ENCODE measurements around the gene CLEC18C. TPM values are rescaled to one million over a fixed set of nuclear protein-coding genes. Genes with fewer than 3 reads are reported as not detected.
A peak's percentile ranks its signal among the peaks of the same experiment; 100 is the strongest.

The CLEC18C gene
- total RNA-seq, 1 experiment from 2014 or later: 0.59 TPM

DNA sequence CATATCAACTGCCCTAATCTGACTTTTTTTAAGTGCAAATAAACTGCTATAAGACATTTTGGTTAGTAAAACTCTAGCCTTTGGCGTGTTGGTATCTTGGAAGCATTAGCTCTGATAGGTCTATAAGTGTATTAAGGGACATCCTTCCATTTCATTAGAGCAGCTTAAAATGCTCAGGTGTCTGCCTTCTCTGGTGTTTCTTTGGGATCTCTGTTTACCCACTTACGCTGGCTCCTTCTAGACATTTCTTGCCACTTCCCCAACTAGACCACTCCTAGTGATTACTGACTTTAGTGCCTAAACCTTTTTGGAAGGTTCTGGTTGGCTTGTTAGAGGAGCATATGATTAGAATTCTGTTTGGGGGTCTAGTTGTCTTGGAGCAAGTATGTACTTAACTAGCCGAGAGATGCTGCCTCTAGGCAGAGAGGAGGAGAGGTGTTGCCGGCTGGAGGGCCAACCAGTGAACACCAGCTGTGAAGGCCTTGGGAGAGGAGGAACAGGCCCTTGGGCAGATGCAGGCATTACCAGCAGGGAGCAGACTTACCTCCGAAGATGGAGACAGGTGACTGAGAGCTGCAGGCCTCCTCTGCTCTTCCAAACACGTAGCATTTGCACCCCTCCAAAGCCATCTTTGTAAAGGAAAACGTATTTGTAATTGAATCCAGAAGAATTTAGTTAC is 15.2 kb upstream of the CLEC18C start:
- ChIA-PET POLR2A (no interaction called here), CTCF (no interaction called here)

More for the DNA sequence above, 15.2 kb upstream of the CLEC18C start:
- H3K9ac ChIP-seq (ENCODE audit: low read length): no peak overlapping the region
- no peak overlapping the region for H2AFZ ChIP-seq (ENCODE audit: low read depth, low read length, poor library complexity, severe bottlenecking)
- H4K20me1 ChIP-seq (ENCODE audit: insufficient read depth): no peaks in the 10 kb centered on the region
- H3K27me3 ChIP-seq (ENCODE audit: insufficient read depth, low read length): no peaks in the 10 kb centered on the region
- no peaks in the 10 kb centered on the region for H3K9me3 ChIP-seq (ENCODE audit: control insufficient read depth in 1 of 2, insufficient read depth in 1 of 2, low read depth in 1 of 2, low read length in 2 of 2)
- H3K4me1 ChIP-seq (ENCODE audit: control insufficient read depth in 1 of 2, insufficient read depth in 2 of 2, low read length in 2 of 2): peaks cover 6 to 9% of the 10 kb centered on the region in 2 experiments; a peak in 3 of 4 replicates
- H3K79me2 ChIP-seq (ENCODE audit: insufficient read depth, low read length): no peaks in the 10 kb centered on the region
- ATAC-seq (peak; percentile 52; the same call in 1 of the 2 replicates), DNase-seq (ENCODE audit: low read depth, low spot score) (no peak)
- no peak for TF ChIP-seq SRF (IDR thresholded peaks at IDR 0.05; ENCODE audit: low read depth)
- no peak for TF ChIP-seq ZFX (IDR thresholded peaks at IDR 0.05)
- TF ChIP-seq, protein P1, sequence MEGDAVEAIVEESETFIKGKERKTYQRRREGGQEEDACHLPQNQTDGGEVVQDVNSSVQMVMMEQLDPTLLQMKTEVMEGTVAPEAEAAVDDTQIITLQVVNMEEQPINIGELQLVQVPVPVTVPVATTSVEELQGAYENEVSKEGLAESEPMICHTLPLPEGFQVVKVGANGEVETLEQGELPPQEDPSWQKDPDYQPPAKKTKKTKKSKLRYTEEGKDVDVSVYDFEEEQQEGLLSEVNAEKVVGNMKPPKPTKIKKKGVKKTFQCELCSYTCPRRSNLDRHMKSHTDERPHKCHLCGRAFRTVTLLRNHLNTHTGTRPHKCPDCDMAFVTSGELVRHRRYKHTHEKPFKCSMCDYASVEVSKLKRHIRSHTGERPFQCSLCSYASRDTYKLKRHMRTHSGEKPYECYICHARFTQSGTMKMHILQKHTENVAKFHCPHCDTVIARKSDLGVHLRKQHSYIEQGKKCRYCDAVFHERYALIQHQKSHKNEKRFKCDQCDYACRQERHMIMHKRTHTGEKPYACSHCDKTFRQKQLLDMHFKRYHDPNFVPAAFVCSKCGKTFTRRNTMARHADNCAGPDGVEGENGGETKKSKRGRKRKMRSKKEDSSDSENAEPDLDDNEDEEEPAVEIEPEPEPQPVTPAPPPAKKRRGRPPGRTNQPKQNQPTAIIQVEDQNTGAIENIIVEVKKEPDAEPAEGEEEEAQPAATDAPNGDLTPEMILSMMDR (IDR thresholded peaks at IDR 0.05 in 2 of 3, conservative IDR thresholded peaks at IDR 0.05 in 1 of 3; ENCODE audit: borderline replicate concordance in 1 of 3, insufficient read depth in 1 of 3, low read depth in 2 of 3, low read length in 2 of 3): peak in 1 of 3 experiments; percentile 24; a peak in 1 of 6 replicates
- H3K9me2 ChIP-seq (ENCODE audit: insufficient read depth): no peaks in the 10 kb centered on the region
- H3K36me3 ChIP-seq (ENCODE audit: control insufficient read depth in 1 of 2, insufficient read depth in 2 of 2, low read length in 2 of 2): peaks cover 32 to 43% of the 10 kb centered on the region in 2 experiments; a peak in 3 of 4 replicates
- no peak overlapping the region for H3K4me2 ChIP-seq (ENCODE audit: low read length)
- RAD21 ChIA-PET (ENCODE audit: low non-redundant PET in 1 of 2, low total read pairs in 2 of 2, uncharacterized antibody in 2 of 2, unreplicated experiment in 2 of 2): no interaction called here
- intact Hi-C loops (cut with micrococcal nuclease): no loop called here
- no peak overlapping the region for H3K27ac ChIP-seq (ENCODE audit: low read depth, low read length)
- BruUV-seq (replicated peaks): no TSS peak
- no peak overlapping the region for H3K4me3 ChIP-seq (replicated peaks in 1 of 2; ENCODE audit: low read depth in 1 of 2, low read length in 2 of 2)
